Upper lobe of left lung (tissue), 6 donors: Measurements from ENCODE around the gene ZNF599. TPM values are rescaled to one million over a fixed set of nuclear protein-coding genes. Genes with fewer than 3 reads are reported as not detected.

ENCODE experiments used
- ATAC-seq, 2 donors: fragments of 200-7000 bp; cut with Tn5 transposase; one replicate each; pipeline ENCODE4 v1.9.1; 2022; ENCODE audit warnings: mild to moderate bottlenecking in 2 of 2, moderate library complexity in 2 of 2; ENCODE audit not compliant: low FRiP score in 2 of 2
- DNase-seq, 2 donors: peaks; one replicate each; pipeline ENCODE4 v3.0.0-alpha.2; 2019 to 2020
- H3K27ac ChIP-seq, 4 donors: fragments of 200-600 bp; sonication (generic); one replicate each; pipeline ENCODE4 v1.5.1; 2016 to 2019
- H3K27me3 ChIP-seq, 4 donors: fragments of 200-600 bp; sonication (generic); one replicate each; pipeline ENCODE4 v1.5.1; 2017 to 2019
- H3K36me3 ChIP-seq, 4 donors: fragments of 200-600 bp; sonication (generic); one replicate each; pipeline ENCODE4 v1.5.1; 2016 to 2019
- H3K4me1 ChIP-seq, 4 donors: fragments of 200-600 bp; sonication (generic); one replicate each; pipeline ENCODE4 v1.5.1; 2018 to 2019
- H3K4me3 ChIP-seq, 4 donors: fragments of 200-600 bp; sonication (generic); one replicate each; pipeline ENCODE4 v1.5.1; 2017 to 2019; ENCODE audit warnings: mild to moderate bottlenecking in 2 of 4, moderate library complexity in 1 of 4
- H3K9me3 ChIP-seq, 4 donors: fragments of 200-600 bp; sonication (generic); one replicate each; pipeline ENCODE4 v1.5.1; 2018 to 2019
- EP300 ChIP-seq, 4 donors: sonication (generic); formaldehyde crosslinking; IDR thresholded peaks; one replicate each; pipeline ENCODE4 v1.5.1; 2017; ENCODE audit warnings: antibody characterized with exemption in 4 of 4, control low read depth in 2 of 4
- POLR2A ChIP-seq, 4 donors: fragments of 450-650 bp; IDR thresholded peaks; one replicate each; pipeline ENCODE4 v1.5.1; 2016 to 2017; ENCODE audit warnings: antibody characterized with exemption in 4 of 4, mild to moderate bottlenecking in 2 of 4
- POLR2AphosphoS5 ChIP-seq, 2 donors: sonication (generic); formaldehyde crosslinking; IDR thresholded peaks; one replicate each; pipeline ENCODE4 v1.5.1; 2017; ENCODE audit warnings: antibody characterized with exemption in 2 of 2
- WGBS, 2 donors: methylation state at CpG; one replicate each; pipeline ENCODE4 v1.1.5; 2017 to 2018; 5-methylcytosine and 5-hydroxymethylcytosine counted together
- total RNA-seq, 6 donors: library from RNA; depleted of rRNA in 4 of 6; stranded (reverse); fragments of >200 nt in 4 of 6; gene quantifications; one replicate each; pipeline versions ENCODE4 v1.1.0 to v1.2.1, GENCODE V29; 2016 to 2021
- TF ChIP-seq, protein P1 (sequence below), 6 experiments: fragments of 450-650 bp in 4 of 6; fragments of 200-600 bp in 2 of 6; sonication (generic) in 2 of 6; IDR thresholded peaks; one replicate each; pipeline ENCODE4 v1.5.1; 2016 to 2019; ENCODE audit warnings: antibody characterized with exemption in 6 of 6
- donor health status: DM: no; HTN: no; CAD: no; lungs with moderate emphysema.
- donor health status: DM: no; HTN: yes; CAD: no; lungs with severe emphysema.

The ZNF599 gene
- total RNA-seq, 6 donors from 2014 or later: 5.8 to 8.2 (median 7.2) TPM

DNA sequence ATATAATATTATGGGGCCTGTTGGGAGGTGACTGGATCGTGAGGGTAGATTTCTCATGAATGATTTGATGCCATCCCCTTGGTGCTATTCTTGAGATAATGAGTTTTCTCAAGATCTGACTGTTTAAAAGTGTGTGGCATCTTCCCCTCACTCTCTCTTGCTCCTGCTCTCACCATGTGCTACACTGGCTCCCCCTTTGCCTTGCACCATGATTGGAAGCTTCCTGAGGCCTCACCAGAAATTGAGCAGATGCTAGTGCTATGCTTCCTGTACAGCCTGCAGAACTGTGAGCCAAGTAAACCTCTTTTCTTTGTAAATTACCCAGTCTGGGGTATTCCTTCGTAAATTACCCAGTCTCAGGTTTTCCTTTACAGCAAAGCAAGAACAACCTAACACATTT, 1.8 kb upstream of the ZNF599 start:
- 60 to 65% methylated on average over 2 of the region's 2 CpGs for WGBS, 2 donors
- Histone ChIP-seq H3K27ac (no peak overlapping the region), H3K9me3 (no peaks in the 10 kb centered on the region), H3K27me3 (no peaks in the 10 kb centered on the region), H3K4me3 (no peak overlapping the region), H3K4me1 (peaks cover 0 to 16% (median 10%) of the 10 kb centered on the region in 4 donors), H3K36me3 (no peaks in the 10 kb centered on the region)
- TF ChIP-seq, protein P1, sequence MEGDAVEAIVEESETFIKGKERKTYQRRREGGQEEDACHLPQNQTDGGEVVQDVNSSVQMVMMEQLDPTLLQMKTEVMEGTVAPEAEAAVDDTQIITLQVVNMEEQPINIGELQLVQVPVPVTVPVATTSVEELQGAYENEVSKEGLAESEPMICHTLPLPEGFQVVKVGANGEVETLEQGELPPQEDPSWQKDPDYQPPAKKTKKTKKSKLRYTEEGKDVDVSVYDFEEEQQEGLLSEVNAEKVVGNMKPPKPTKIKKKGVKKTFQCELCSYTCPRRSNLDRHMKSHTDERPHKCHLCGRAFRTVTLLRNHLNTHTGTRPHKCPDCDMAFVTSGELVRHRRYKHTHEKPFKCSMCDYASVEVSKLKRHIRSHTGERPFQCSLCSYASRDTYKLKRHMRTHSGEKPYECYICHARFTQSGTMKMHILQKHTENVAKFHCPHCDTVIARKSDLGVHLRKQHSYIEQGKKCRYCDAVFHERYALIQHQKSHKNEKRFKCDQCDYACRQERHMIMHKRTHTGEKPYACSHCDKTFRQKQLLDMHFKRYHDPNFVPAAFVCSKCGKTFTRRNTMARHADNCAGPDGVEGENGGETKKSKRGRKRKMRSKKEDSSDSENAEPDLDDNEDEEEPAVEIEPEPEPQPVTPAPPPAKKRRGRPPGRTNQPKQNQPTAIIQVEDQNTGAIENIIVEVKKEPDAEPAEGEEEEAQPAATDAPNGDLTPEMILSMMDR (IDR thresholded peaks at IDR 0.05): no peak
- TF ChIP-seq POLR2A (IDR thresholded peaks at IDR 0.05): no peak
- no peak for TF ChIP-seq POLR2AphosphoS5 (IDR thresholded peaks at IDR 0.05)
- no peak for TF ChIP-seq EP300 (IDR thresholded peaks at IDR 0.05)
- ATAC-seq (no peak), DNase-seq (no peak)

DNA sequence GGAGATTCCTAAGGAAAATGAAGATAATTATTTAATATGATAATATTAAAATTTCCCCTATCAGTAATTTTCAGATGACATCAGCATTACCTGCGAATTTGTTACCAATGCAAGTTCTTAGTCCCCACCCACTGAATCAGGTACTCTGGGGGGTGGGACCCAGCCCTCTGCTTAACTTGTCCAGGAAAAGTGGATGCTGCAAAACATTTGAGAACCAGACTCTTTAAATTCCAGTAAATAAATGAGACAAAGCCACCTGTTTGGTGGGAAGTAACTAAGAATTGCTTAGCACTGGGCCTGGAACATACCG, 495 bp upstream of the ZNF599 start:
- WGBS, 2 donors: 79 to 90% methylated on average over 2 of the region's 2 CpGs
- no peak for DNase-seq
- no peaks in the 10 kb centered on the region for H3K9me3 ChIP-seq
- no peak overlapping the region for H3K27ac ChIP-seq
- ATAC-seq: no peak
- TF ChIP-seq, protein P1 (IDR thresholded peaks at IDR 0.05): no peak
- TF ChIP-seq POLR2AphosphoS5 (IDR thresholded peaks at IDR 0.05) (no peak), EP300 (IDR thresholded peaks at IDR 0.05) (no peak), POLR2A (IDR thresholded peaks at IDR 0.05) (no peak)
- H3K36me3 ChIP-seq: peaks cover 0 to 12% (median 7%) of the 10 kb centered on the region in 4 donors
- H3K27me3 ChIP-seq: no peaks in the 10 kb centered on the region
- peaks cover 0 to 16% (median 10%) of the 10 kb centered on the region in 4 donors for H3K4me1 ChIP-seq
- peak overlapping the region; percentile 8 to 93 (median 86) for H3K4me3 ChIP-seq

DNA sequence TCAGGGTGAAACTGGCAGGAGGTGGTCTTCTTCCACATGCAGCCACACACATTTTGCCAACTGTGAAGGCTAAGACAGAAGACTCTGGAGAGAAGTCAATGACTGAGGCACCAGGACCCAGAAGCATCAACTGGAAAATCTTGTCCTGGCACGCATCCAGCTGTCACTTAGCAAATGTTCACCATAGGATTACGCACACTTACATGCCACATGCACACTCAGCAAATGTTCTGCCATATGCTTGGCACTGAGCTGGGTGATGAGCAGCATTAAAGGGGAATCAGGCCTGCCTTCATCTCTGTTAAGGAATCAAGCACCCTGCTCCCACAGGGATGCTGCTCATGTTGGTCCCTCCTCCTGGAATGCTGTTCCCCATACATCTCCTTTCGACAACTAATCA, 5.1 kb downstream of the ZNF599 start:
- DNase-seq: no peak
- ATAC-seq: no peak
- Histone ChIP-seq H3K27ac (no peak overlapping the region), H3K4me3 (no peak overlapping the region), H3K36me3 (peaks cover 24 to 68% (median 49%) of the 10 kb centered on the region in 4 donors), H3K9me3 (peaks cover 0 to 30% (median 15%) of the 10 kb centered on the region in 4 donors), H3K4me1 (peaks cover 0 to 12% (median 10%) of the 10 kb centered on the region in 4 donors), H3K27me3 (no peaks in the 10 kb centered on the region)
- WGBS, 2 donors: 77 to 100% methylated on average over 3 of the region's 3 CpGs
- TF ChIP-seq EP300 (IDR thresholded peaks at IDR 0.05) (no peak), POLR2AphosphoS5 (IDR thresholded peaks at IDR 0.05) (no peak), POLR2A (IDR thresholded peaks at IDR 0.05) (no peak)
- TF ChIP-seq, protein P1 (IDR thresholded peaks at IDR 0.05): no peak

DNA sequence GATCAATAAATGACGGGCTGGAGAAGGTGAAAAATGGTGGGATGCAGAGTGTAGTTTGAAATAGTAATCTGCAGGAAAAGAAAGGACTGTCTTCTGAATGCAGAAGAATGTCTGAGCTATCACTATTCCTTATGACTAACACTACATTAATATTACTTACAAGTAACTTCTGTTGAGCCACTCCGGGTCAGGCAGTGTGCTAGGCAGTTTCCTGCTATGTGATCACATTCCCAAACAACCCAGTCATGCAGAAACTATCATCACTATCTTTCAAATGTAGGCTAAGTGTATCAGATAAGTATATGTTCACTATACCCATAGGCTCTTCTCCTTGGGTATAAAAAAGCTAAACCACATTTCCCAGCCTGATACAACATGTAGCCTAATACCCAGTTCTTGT, 6.6 kb downstream of the ZNF599 start:
- Histone ChIP-seq H3K36me3 (peaks cover 24 to 79% (median 51%) of the 10 kb centered on the region in 4 donors), H3K4me3 (no peak overlapping the region), H3K9me3 (peaks cover 7 to 46% (median 31%) of the 10 kb centered on the region in 4 donors), H3K4me1 (peaks cover 0 to 1% (median under 1%) of the 10 kb centered on the region in 4 donors), H3K27ac (no peak overlapping the region), H3K27me3 (no peaks in the 10 kb centered on the region)
- no peak for DNase-seq
- WGBS, 2 donors: 96% methylated on average over 2 of the region's 2 CpGs
- no peak for ATAC-seq
- TF ChIP-seq, protein P1 (IDR thresholded peaks at IDR 0.05): no peak
- TF ChIP-seq POLR2AphosphoS5 (IDR thresholded peaks at IDR 0.05): no peak
- no peak for TF ChIP-seq POLR2A (IDR thresholded peaks at IDR 0.05)
- TF ChIP-seq EP300 (IDR thresholded peaks at IDR 0.05): no peak

DNA sequence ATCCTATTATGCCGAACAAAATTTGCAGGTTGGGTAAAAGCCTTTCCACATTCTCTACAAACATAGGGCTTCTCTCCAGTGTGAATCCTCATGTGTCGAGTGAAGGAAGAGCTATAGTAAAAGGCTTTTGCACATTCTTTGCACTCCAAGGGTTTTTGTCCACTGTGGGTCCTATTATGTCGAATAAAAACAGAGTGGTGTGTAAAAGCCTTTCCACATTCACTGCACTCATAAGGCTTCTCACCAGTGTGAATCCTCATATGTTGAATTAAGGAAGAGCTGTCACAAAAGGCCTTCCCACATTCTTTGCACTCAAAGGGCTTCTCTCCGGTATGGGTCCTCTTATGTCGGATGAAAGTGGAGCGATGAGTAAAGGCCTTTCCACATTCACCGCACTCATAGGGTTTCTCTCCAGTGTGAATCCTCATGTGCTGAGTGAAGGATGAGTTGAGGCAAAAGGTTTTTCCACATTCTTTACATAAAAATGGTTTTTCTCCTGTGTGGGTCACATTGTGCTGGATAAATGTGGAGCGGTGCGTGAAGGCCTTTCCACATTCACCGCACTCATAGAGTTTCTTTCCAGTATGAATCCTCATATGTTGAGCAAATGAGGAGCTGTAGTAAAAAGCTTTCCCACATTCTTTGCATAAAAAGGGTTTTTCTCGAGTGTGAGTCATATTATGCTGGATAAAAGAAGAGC, 13.6 kb downstream of the ZNF599 start:
- no peak overlapping the region for H3K27ac ChIP-seq
- H3K9me3 ChIP-seq: peaks cover 65 to 98% (median 94%) of the 10 kb centered on the region in 4 donors
- TF ChIP-seq POLR2AphosphoS5 (IDR thresholded peaks at IDR 0.05) (no peak), POLR2A (IDR thresholded peaks at IDR 0.05) (no peak), EP300 (IDR thresholded peaks at IDR 0.05) (no peak)
- TF ChIP-seq, protein P1 (IDR thresholded peaks at IDR 0.05): no peak
- 96% methylated on average over 11 of the region's 11 CpGs for WGBS, 2 donors
- no peak for ATAC-seq
- no peak overlapping the region for H3K4me3 ChIP-seq
- H3K27me3 ChIP-seq: no peaks in the 10 kb centered on the region
- H3K4me1 ChIP-seq: no peaks in the 10 kb centered on the region
- DNase-seq: no peak
- peaks cover 0 to 52% (median 32%) of the 10 kb centered on the region in 4 donors for H3K36me3 ChIP-seq
